HG02678 (cell line): Measurements from ENCODE around the gene DOHH.

ENCODE experiments used
- ATAC-seq: cut with Tn5 transposase; IDR thresholded peaks from one replicate; pipeline ENCODE4 v1.9.1; 2021; ENCODE audit warnings: mild to moderate bottlenecking, moderate library complexity; ENCODE audit not compliant: unreplicated experiment

DOHH gene

GRCh38 chr19:3505598-3506383, 5.3 kb upstream of the DOHH start, which contains the start of gene FZR1:
Gene FZR1 (plus strand): TSS chr19:3506311. CDS start chr19:3522990, 16,679 bp downstream.
- ATAC-seq: peak; percentile 91

DNA sequence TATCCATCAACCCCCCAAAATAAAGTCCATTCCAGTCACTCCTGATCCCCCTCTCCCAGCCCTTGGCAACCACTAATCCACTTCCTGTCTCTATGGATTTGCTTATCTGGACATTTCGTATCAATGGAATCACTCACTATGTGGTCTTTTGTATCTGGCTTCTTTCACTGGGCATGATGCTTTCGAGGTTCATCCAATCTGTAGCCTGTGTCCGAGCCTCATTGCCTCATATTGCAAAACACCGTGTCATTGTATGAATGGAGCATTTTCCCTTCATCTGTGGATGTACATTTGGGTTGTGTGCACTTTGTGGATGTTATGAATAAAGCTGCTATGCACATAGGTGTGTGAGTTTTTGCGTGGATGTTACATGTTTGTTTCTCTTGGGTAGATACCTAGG, 4.3 kb upstream of the DOHH start:
- no peak for ATAC-seq

DNA sequence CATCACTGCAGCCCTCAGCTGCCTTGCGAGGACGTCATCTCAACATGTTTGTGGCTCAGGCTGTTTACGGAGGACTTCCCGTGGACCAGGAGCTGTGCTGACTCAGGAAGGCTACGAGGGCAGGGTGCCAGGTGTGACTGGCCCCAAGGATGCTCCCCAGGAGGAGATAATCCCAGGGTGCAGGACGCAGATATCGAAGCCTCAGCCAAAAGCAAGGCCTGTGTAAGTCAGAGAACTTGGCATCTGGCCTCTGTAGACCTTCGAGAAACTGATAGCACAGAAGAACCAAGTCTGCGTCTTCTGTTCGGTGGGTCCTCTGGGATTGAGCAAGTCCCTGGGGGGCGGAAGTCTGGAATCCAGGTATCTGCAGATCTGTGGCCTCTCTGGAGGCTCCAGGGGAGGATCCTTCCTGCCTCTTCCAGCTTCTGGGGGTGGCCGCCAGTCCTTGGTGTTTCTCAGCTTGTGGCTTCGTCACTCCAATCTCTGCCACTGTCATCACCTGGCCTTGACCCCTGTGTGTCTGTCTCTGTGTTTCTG, 2.6 kb upstream of the DOHH start:
- no peak for ATAC-seq

DNA sequence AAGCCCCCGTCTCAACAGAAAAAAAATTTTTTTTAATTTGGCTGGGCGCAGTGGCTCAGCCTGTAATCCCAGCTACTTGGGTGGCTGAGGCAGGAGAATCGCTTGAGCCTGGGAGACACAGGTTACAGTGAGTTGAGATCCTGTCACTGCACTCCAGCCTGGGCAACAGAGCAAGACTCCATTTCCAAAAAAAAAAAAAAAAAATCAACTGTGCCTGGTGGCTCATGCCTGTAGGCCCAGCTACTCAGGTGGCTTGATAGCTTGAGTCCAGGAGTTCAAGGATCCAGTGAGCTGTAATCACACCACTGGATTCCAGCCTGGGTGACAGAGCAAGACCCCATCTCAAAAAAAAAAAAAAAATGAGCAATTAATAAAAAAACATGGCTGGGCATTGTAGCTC, 1.3 kb upstream of the DOHH start:
- ATAC-seq: no peak

- ATAC-seq: no peak
Measured at GRCh38 chr19:3499738-3500428, 591 bp downstream of the DOHH start.

DNA sequence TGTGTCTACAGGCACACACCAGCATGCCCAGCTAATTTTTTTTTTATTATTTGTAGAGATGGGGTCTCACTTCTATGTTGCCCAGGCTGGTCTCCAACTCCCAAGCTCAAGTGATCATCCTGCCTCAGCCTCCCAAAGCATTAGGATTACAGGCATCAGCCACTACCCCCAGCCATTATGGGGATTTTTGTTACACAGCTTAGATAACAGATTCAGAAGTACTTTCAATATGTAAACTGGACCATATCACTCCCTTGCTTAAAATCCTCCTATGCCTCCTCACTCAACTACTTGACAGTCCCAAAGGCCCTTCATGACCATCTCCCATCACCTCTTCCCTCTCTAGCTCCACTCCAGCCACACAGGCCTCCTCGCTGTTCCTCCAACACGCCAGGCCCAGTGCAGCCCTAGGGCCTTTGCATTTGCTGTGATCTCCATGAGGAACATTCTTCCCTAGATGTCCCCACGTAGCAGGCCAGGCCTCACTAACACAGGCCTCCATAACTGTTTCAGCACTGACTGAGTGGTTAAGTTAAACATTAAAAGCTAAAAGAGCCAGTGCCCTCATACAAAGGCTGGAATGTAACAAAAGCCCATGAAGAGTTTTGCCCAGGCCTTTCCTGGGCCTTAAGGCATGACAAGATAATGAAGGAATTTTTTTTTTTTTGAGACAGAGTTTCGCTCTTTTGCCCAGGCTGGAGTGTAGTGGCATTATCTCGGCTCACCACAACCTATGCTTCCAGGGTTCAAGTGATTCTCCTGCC, 2.5 kb downstream of the DOHH start:
- no peak for ATAC-seq

GRCh38 chr19:3496392-3497273, 3.8 kb downstream of the DOHH start:
- ATAC-seq: no peak

GRCh38 chr19:3494559-3494958, 5.9 kb downstream of the DOHH start:
- ATAC-seq: no peak

DNA sequence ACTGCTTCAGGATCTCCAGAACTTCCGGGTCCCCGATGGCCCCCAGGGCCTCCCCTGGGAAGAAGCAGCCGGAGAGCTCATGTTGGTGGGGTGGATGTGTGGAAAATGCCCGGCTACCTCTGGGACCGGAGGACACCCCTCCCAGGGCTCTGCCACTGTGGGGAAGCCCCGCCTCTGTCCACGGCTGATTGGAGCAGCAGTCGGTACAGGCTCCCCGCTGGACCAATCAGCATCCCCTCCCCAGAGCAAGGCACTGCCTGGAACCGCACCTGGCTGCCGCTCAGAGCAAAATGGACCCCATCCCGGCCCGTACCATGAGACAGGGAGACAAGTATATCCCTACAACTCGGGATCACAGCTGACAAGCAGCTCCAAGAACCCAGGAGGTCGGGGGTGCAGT, 6.4 kb downstream of the DOHH start:
- ATAC-seq: no peak

DNA sequence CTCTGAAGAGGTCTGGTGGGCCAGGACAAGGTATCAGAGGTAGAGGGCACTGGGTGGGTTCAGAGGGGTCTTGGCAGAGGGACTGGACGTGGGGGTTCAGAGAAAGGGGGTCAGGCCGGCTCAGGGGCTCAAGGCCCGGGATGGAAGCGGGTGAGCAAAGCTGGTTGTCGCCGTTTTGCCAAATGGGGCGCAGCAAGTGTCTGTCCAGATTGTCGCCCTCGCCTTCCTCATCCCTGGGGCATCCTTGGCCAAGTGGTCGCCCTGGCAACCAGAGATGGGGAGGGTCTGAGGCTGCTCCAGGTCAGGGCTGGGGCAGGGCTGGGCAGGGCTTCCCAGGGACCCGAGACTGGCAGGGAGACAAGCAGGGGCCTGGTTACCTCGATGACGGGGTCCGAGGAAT, 6.8 kb downstream of the DOHH start:
- no peak for ATAC-seq

DNA sequence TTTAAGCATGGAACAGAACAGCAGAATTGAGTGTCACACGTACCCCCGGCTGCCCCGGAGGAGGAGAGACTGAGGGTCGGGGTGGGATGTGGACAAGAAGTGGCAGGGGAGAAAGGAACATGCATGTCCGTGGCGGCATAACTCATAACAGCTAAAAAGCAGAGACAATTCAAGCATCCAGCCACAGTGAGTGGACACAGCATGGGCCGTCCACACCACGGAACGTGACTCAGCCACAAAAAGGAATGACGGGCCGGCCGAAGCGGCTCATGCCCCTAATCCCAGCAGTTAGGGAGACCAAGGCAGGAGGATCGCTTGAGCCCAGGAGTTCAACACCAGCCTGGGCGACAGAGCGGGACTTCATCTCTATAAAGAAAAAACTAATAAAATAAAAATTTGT, 7.6 kb downstream of the DOHH start:
- no peak for ATAC-seq

DNA sequence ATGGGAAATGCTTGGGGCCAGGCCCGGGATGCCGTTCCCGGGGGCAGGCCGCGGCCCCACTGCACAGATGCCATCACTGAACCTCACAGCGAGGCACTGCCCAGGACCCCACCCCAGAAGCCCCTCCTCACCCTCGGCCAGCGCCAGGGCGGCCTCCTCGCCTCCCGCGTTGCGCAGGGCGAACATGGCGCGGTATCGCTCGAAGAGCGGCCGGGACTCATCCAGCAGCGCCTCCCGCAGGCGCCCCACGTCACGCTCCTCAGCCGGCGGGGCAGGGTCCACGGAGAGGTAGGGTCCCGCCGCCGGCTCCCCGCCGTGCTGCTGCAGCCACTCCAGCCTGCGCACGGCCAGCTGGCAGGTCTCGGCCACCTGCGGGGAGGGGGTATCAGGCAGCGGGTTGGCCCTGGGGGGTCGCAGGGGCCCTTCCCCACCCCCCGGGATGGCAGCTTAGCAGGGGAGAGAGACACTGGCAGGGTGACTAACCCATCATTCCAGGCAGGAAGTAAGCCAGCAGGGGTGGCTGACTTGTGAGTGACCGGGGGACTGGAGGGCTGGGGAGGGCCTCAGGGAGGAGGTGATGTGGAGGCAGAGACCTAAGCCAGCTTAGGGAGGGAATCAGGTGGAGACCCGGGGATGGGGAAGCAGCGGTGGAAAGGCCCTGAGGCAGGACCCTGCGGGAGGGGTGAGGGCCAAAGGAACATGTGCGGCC, 8.2 kb downstream of the DOHH start:
- ATAC-seq: no peak

- ATAC-seq: no peak
Measured at GRCh38 chr19:3491396-3492119, 8.9 kb downstream of the DOHH start.

GRCh38 chr19:3483226-3483628, 17.2 kb downstream of the DOHH start, which contains the start of gene SMIM44:
Gene SMIM44 (minus strand): TSS chr19:3483441. CDS start chr19:3483403, 38 bp downstream.
- ATAC-seq: no peak

DNA sequence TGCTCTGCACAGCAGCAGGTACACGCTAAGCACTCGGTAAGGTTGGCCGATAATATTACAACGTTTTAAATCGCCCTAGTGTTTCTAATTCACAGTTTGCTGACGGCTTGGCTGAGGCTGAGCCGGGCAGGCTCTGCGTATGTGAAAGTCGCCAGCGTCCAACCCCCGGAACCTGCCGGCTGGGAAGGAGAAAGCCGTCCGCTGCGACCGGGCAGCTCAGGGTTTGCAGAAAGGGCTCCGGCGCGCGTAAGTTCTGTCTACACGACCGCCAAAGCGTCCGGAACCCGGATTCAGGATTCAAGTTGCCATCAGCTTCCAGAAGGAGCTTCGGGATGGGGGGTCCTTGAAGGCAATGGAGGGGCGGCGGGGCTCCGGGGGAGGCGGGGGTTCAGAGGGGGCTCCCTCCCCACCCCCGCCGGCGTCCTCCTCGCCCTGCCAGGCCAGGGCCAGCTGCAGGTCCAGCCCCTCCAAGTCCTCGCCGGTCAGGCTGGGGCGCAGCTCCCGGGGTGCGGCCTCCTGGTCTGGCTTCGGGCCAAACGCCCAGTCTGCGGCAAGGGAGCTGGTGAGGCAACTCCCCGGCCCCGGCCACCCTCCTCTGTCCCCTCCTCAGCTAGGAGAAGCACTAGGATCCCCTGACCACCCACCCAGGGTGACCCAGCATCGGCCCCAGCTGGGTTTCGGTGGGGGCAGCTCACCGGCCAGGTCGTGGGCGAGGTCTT, 17.8 kb downstream of the DOHH start:
- no peak for ATAC-seq

GRCh38 chr19:3481241-3482090, 19.0 kb downstream of the DOHH start:
- ATAC-seq: no peak

GRCh38 chr19:3480383-3481091, 19.9 kb downstream of the DOHH start, which contains the start of gene SMIM24:
Gene SMIM24 (minus strand): TSS chr19:3480525. CDS start chr19:3480463, 62 bp downstream.
- ATAC-seq: no peak
